ENCODE data around the gene ZEB2. TPM values are rescaled to one million over a fixed set of nuclear protein-coding genes. Genes with fewer than 3 reads are reported as not detected.
A peak's percentile ranks its signal among the peaks of the same experiment; 100 is the strongest.

Gene ZEB2
- total RNA-seq, 6 donors from 2014 or later = 104 to 237 (median 148) TPM

DNA sequence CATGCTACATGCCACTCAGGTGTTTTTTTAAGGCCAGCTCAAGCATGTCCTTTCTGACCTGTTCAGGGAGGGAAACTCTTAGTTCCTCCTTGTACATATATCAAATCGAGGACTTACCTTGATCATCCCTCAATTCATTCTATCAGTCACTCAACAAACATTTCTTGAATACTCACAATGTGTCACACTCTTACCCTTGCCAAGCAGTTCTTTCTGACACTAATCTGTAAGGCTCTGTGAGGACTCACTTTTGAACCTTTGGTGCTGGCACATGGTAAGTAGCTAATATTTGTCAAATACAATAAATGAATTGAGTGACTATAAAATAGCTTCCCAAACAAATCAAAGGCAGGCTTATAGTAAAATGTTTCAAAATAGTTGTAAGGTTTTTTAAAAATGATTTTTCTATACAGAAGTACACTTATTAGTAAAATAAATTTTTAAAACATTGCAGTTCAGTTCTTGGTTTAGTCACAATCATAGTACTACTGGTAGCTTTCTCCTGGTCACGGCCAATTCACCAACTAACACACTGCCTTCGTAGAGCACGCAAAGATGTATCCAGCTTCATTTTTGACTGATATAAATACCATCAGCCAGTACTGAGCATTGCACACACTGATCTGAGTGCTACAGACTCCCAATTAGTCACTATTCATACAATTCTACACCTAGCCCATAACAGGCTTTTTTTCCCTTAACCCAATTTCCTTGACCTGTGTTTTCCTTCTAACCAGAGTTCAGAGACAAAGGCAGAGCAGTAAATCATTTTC lies 50.9 kb downstream of the ZEB2 start:
- Histone ChIP-seq H3K9me3 (no peaks in the 10 kb centered on the region), H3K27me3 (no peaks in the 10 kb centered on the region), H3K4me3 (no peak overlapping the region), H3K4me1 (peaks cover 19 to 26% (median 21%) of the 10 kb centered on the region in 4 donors), H3K36me3 (peaks cover 0 to 3% (median 1%) of the 10 kb centered on the region in 4 donors), H3K27ac (peak overlapping the region in 1 of 4 donors; percentile 35)
- ATAC-seq (ENCODE audit: low FRiP score in 2 of 2) = no peak
- 58 to 66% methylated on average over 4 of the region's 4 CpGs for WGBS, 2 donors
- no peak for DNase-seq
- no peak for TF ChIP-seq EP300 (IDR thresholded peaks at IDR 0.05)
- no peak for TF ChIP-seq CTCF (IDR thresholded peaks at IDR 0.05)
- TF ChIP-seq POLR2AphosphoS5 (IDR thresholded peaks at IDR 0.05) = no peak
- no peak for TF ChIP-seq POLR2A (IDR thresholded peaks at IDR 0.05)

GRCh38 chr2:144467502-144468137 lies 52.3 kb downstream of the ZEB2 start:
- WGBS, 2 donors = 77 to 79% methylated on average over 4 of the region's 4 CpGs
- Histone ChIP-seq H3K4me1 (peaks cover 13 to 28% (median 20%) of the 10 kb centered on the region in 4 donors), H3K4me3 (no peak overlapping the region), H3K27ac (peak overlapping the region in 1 of 4 donors; percentile 28), H3K36me3 (no peaks in the 10 kb centered on the region), H3K27me3 (no peaks in the 10 kb centered on the region), H3K9me3 (no peaks in the 10 kb centered on the region)
- ATAC-seq (ENCODE audit: low FRiP score in 2 of 2) (no peak), DNase-seq (no peak)
- TF ChIP-seq POLR2A (IDR thresholded peaks at IDR 0.05) = no peak
- no peak for TF ChIP-seq CTCF (IDR thresholded peaks at IDR 0.05)
- TF ChIP-seq POLR2AphosphoS5 (IDR thresholded peaks at IDR 0.05) = no peak
- no peak for TF ChIP-seq EP300 (IDR thresholded peaks at IDR 0.05)

- WGBS, 2 donors = 84 to 86% methylated on average over 10 of the region's 10 CpGs
- H3K4me3 ChIP-seq = no peak overlapping the region
- H3K27me3 ChIP-seq = no peaks in the 10 kb centered on the region
- no peak overlapping the region for H3K27ac ChIP-seq
- H3K9me3 ChIP-seq = no peaks in the 10 kb centered on the region
- TF ChIP-seq POLR2AphosphoS5 (IDR thresholded peaks at IDR 0.05) (no peak), CTCF (IDR thresholded peaks at IDR 0.05) (no peak), EP300 (IDR thresholded peaks at IDR 0.05) (no peak), POLR2A (IDR thresholded peaks at IDR 0.05) (no peak)
- no peak for ATAC-seq (ENCODE audit: low FRiP score in 2 of 2)
- no peaks in the 10 kb centered on the region for H3K36me3 ChIP-seq
- no peak for DNase-seq
- H3K4me1 ChIP-seq = peaks cover 20 to 38% (median 24%) of the 10 kb centered on the region in 4 donors
These were observed 53.3 kb downstream of the ZEB2 start for GRCh38 chr2:144466637-144467036.

- Histone ChIP-seq H3K9me3 (no peaks in the 10 kb centered on the region), H3K36me3 (no peaks in the 10 kb centered on the region), H3K27ac (peak overlapping the region in 1 of 4 donors; percentile 30), H3K4me1 (peaks cover 18 to 34% (median 26%) of the 10 kb centered on the region in 4 donors), H3K4me3 (no peak overlapping the region), H3K27me3 (no peaks in the 10 kb centered on the region)
- DNase-seq (no peak), ATAC-seq (ENCODE audit: low FRiP score in 2 of 2) (no peak)
- 89 to 91% methylated on average over 9 of the region's 9 CpGs for WGBS, 2 donors
- TF ChIP-seq POLR2AphosphoS5 (IDR thresholded peaks at IDR 0.05) (no peak), EP300 (IDR thresholded peaks at IDR 0.05) (no peak), POLR2A (IDR thresholded peaks at IDR 0.05) (no peak), CTCF (IDR thresholded peaks at IDR 0.05) (no peak)
These were observed 54.2 kb downstream of the ZEB2 start for GRCh38 chr2:144465749-144466148.
